KMS-11 (cell line): ENCODE data around the gene ZNF79.

Experiments used
- H2AFZ ChIP-seq: fragments of 200-600 bp; sonication (generic); 2 replicates; pipeline ENCODE4 v1.6.1; 2016; ENCODE audit warnings: antibody characterized with exemption, mixed run types, low read depth
- H3K27ac ChIP-seq: fragments of 200-600 bp; sonication (generic); 2 replicates; pipeline ENCODE4 v1.6.1; 2016; ENCODE audit warnings: mild to moderate bottlenecking, mixed run types
- H3K27me3 ChIP-seq: fragments of 200-600 bp; sonication (generic); 2 replicates; pipeline ENCODE4 v1.6.1; 2017; ENCODE audit warnings: mild to moderate bottlenecking, low read depth, mixed run types, moderate library complexity; ENCODE audit not compliant: insufficient read depth
- H3K36me3 ChIP-seq: fragments of 200-600 bp; sonication (generic); 2 replicates; pipeline ENCODE4 v1.6.1; 2017; ENCODE audit warnings: mild to moderate bottlenecking, mixed run types; ENCODE audit not compliant: insufficient read depth
- H3K4me1 ChIP-seq: fragments of 200-600 bp; sonication (generic); 2 replicates; pipeline ENCODE4 v1.6.1; 2016; ENCODE audit warnings: mild to moderate bottlenecking, low read depth, mixed run types; ENCODE audit not compliant: poor library complexity, severe bottlenecking
- H3K4me2 ChIP-seq: fragments of 200-600 bp; sonication (generic); 2 replicates; pipeline ENCODE4 v1.7.0; 2016; ENCODE audit warnings: mild to moderate bottlenecking, mixed run types
- H3K4me3 ChIP-seq: fragments of 200-600 bp; sonication (generic); IDR thresholded peaks from 2 replicates; pipeline ENCODE4 v1.6.1; 2017; ENCODE audit warnings: low read depth, low read length, mixed read lengths; ENCODE audit not compliant: insufficient read depth
- H3K79me2 ChIP-seq: fragments of 200-600 bp; sonication (generic); 2 replicates; pipeline ENCODE4 v1.6.1; 2016; ENCODE audit warnings: low read depth, mixed run types; ENCODE audit not compliant: insufficient read depth
- H3K9ac ChIP-seq: fragments of 200-600 bp; sonication (generic); 2 replicates; pipeline ENCODE4 v1.6.1; 2016; ENCODE audit warnings: mild to moderate bottlenecking, mixed run types
- H4K20me1 ChIP-seq: fragments of 200-600 bp; sonication (generic); 2 replicates; pipeline ENCODE4 v1.6.1; 2016; ENCODE audit warnings: mild to moderate bottlenecking, mixed run types; ENCODE audit not compliant: insufficient read depth
- CTCF ChIP-seq: fragments of 200-600 bp; sonication (generic); conservative IDR thresholded peaks from 2 replicates; pipeline ENCODE4 v1.6.1; 2017; ENCODE audit warnings: low read depth, mild to moderate bottlenecking, antibody characterized with exemption, low read length, moderate library complexity, mixed read lengths

The ZNF79 gene

GRCh38 chr9:127490535-127491230 lies 66.5 kb downstream of the ZNF79 start:
- no peak overlapping the region for H3K27ac ChIP-seq
- no peaks in the 10 kb centered on the region for H3K79me2 ChIP-seq
- no peak overlapping the region for H3K9ac ChIP-seq
- H4K20me1 ChIP-seq: no peaks in the 10 kb centered on the region
- H3K4me2 ChIP-seq: no peak overlapping the region
- H3K4me3 ChIP-seq: no peak overlapping the region
- no peaks in the 10 kb centered on the region for H3K36me3 ChIP-seq
- no peaks in the 10 kb centered on the region for H3K4me1 ChIP-seq
- no peak overlapping the region for H2AFZ ChIP-seq
- no peaks in the 10 kb centered on the region for H3K27me3 ChIP-seq
- no peak for TF ChIP-seq CTCF

GRCh38 chr9:127491516-127491915 lies 67.3 kb downstream of the ZNF79 start:
- TF ChIP-seq CTCF: no peak
- Histone ChIP-seq H3K4me3 (no peak overlapping the region), H3K9ac (no peak overlapping the region), H2AFZ (no peak overlapping the region), H3K4me1 (no peaks in the 10 kb centered on the region), H4K20me1 (no peaks in the 10 kb centered on the region), H3K27ac (no peak overlapping the region), H3K27me3 (no peaks in the 10 kb centered on the region), H3K79me2 (no peaks in the 10 kb centered on the region), H3K36me3 (no peaks in the 10 kb centered on the region), H3K4me2 (no peak overlapping the region)

- H4K20me1 ChIP-seq: no peaks in the 10 kb centered on the region
- no peak overlapping the region for H3K27ac ChIP-seq
- no peaks in the 10 kb centered on the region for H3K27me3 ChIP-seq
- H2AFZ ChIP-seq: no peak overlapping the region
- no peaks in the 10 kb centered on the region for H3K79me2 ChIP-seq
- no peak overlapping the region for H3K4me2 ChIP-seq
- no peaks in the 10 kb centered on the region for H3K36me3 ChIP-seq
- H3K4me1 ChIP-seq: no peaks in the 10 kb centered on the region
- H3K4me3 ChIP-seq: no peak overlapping the region
- TF ChIP-seq CTCF: no peak
- no peak overlapping the region for H3K9ac ChIP-seq
Measured at GRCh38 chr9:127492616-127493015, 68.4 kb downstream of the ZNF79 start.

GRCh38 chr9:127493592-127494303 lies 69.6 kb downstream of the ZNF79 start:
- no peaks in the 10 kb centered on the region for H3K4me1 ChIP-seq
- no peaks in the 10 kb centered on the region for H3K27me3 ChIP-seq
- TF ChIP-seq CTCF: no peak
- H3K9ac ChIP-seq: no peak overlapping the region
- no peak overlapping the region for H2AFZ ChIP-seq
- H3K79me2 ChIP-seq: no peaks in the 10 kb centered on the region
- H3K27ac ChIP-seq: no peak overlapping the region
- H4K20me1 ChIP-seq: no peaks in the 10 kb centered on the region
- H3K4me2 ChIP-seq: no peak overlapping the region
- no peak overlapping the region for H3K4me3 ChIP-seq
- H3K36me3 ChIP-seq: no peaks in the 10 kb centered on the region
